ENCODE data around the gene PRLHR. TPM values are rescaled to one million over a fixed set of nuclear protein-coding genes. Genes with fewer than 3 reads are reported as not detected.
"Not testable (repeated sequence)": the region's sequence is repeated elsewhere in the genome, so short reads cannot be mapped to it uniquely, and the experiment has no call there.

Gene PRLHR
- total RNA-seq, 2 donors from 2014 or later = not detected

GRCh38 chr10:118621304-118621942, 26.0 kb upstream of the PRLHR start:
- DNase-seq (ENCODE audit: low spot score) (no peak), ATAC-seq (ENCODE audit: insufficient number of reproducible peaks, low FRiP score, low read depth) (no peak)
- no peaks in the 10 kb centered on the region for H3K27me3 ChIP-seq (replicated peaks; ENCODE audit: insufficient read depth)
- no peaks in the 10 kb centered on the region for H3K4me1 ChIP-seq (ENCODE audit: control insufficient read depth in 1 of 2, low read depth in 2 of 2)
- no peak for TF ChIP-seq CTCF (IDR thresholded peaks at IDR 0.05)
- no peaks in the 10 kb centered on the region for H3K9me3 ChIP-seq
- no peak overlapping the region for H3K4me3 ChIP-seq
- H3K36me3 ChIP-seq = no peaks in the 10 kb centered on the region
- no peak overlapping the region for H3K27ac ChIP-seq

- H3K9me3 ChIP-seq; ATAC-seq (ENCODE audit: insufficient number of reproducible peaks, low FRiP score, low read depth); H3K4me1 ChIP-seq (ENCODE audit: control insufficient read depth in 1 of 2, low read depth in 2 of 2); H3K27me3 ChIP-seq (replicated peaks; ENCODE audit: insufficient read depth); H3K36me3 ChIP-seq; H3K4me3 ChIP-seq; H3K27ac ChIP-seq; DNase-seq (ENCODE audit: low spot score): not testable (repeated sequence)
These were observed 18.4 kb upstream of the PRLHR start for GRCh38 chr10:118613863-118614262.

- H3K4me3 ChIP-seq = no peak overlapping the region
- H3K4me1 ChIP-seq (ENCODE audit: control insufficient read depth in 1 of 2, low read depth in 2 of 2) = no peaks in the 10 kb centered on the region
- no peak overlapping the region for H3K27ac ChIP-seq
- DNase-seq (ENCODE audit: low spot score) (no peak), ATAC-seq (ENCODE audit: insufficient number of reproducible peaks, low FRiP score, low read depth) (no peak)
- no peak for TF ChIP-seq CTCF (IDR thresholded peaks at IDR 0.05)
- H3K9me3 ChIP-seq = no peaks in the 10 kb centered on the region
- no peaks in the 10 kb centered on the region for H3K36me3 ChIP-seq
- H3K27me3 ChIP-seq (replicated peaks; ENCODE audit: insufficient read depth) = no peaks in the 10 kb centered on the region
These were observed 15.1 kb upstream of the PRLHR start for GRCh38 chr10:118610577-118610976.

- no peaks in the 10 kb centered on the region for H3K9me3 ChIP-seq
- no peaks in the 10 kb centered on the region for H3K27me3 ChIP-seq (replicated peaks; ENCODE audit: insufficient read depth)
- ATAC-seq (ENCODE audit: insufficient number of reproducible peaks, low FRiP score, low read depth) (no peak), DNase-seq (ENCODE audit: low spot score) (no peak)
- no peak overlapping the region for H3K27ac ChIP-seq
- no peaks in the 10 kb centered on the region for H3K4me1 ChIP-seq (ENCODE audit: control insufficient read depth in 1 of 2, low read depth in 2 of 2)
- H3K4me3 ChIP-seq = no peak overlapping the region
- H3K36me3 ChIP-seq = no peaks in the 10 kb centered on the region
- TF ChIP-seq CTCF (IDR thresholded peaks at IDR 0.05) = no peak
These were observed 12.4 kb upstream of the PRLHR start for GRCh38 chr10:118607768-118608354.

- H3K27me3 ChIP-seq (replicated peaks; ENCODE audit: insufficient read depth) = no peaks in the 10 kb centered on the region
- H3K4me3 ChIP-seq = no peak overlapping the region
- TF ChIP-seq CTCF (IDR thresholded peaks at IDR 0.05) = no peak
- H3K27ac ChIP-seq = no peak overlapping the region
- no peaks in the 10 kb centered on the region for H3K9me3 ChIP-seq
- no peak for DNase-seq (ENCODE audit: low spot score)
- H3K4me1 ChIP-seq (ENCODE audit: control insufficient read depth in 1 of 2, low read depth in 2 of 2) = no peaks in the 10 kb centered on the region
- H3K36me3 ChIP-seq = no peaks in the 10 kb centered on the region
- ATAC-seq (ENCODE audit: insufficient number of reproducible peaks, low FRiP score, low read depth) = no peak
These were observed 10.2 kb upstream of the PRLHR start for GRCh38 chr10:118605694-118606093.

All from thoracic aorta (tissue), 2 donors.